Stimulated activated memory B cell treated with anti-CD40 and anti-IgM and Interleukin-4, amounts not matched to agents 10 μg/mL and 1 μg/mL and 100 μg/mL, for 72 hours (primary cell): ENCODE measurements around the gene AHNAK2.

Source experiments
- ATAC-seq: fragments of 150-1000 bp; cut with Tn5 transposase; 2 replicates; pipeline ENCODE4 v1.10.0; 2021
- H3K27ac Mint-ChIP-seq: one replicate; pipeline ENCODE4 v1.8.0; 2022; ENCODE audit warnings: mild to moderate bottlenecking, mixed read lengths
- H3K27me3 Mint-ChIP-seq: one replicate; pipeline ENCODE4 v1.8.0; 2022; ENCODE audit warnings: mixed read lengths
- H3K36me3 Mint-ChIP-seq: one replicate; pipeline ENCODE4 v1.8.0; 2022; ENCODE audit warnings: mixed read lengths
- H3K4me1 Mint-ChIP-seq: one replicate; pipeline ENCODE4 v1.8.0; 2022; ENCODE audit warnings: mixed read lengths
- H3K4me3 Mint-ChIP-seq: one replicate; pipeline ENCODE4 v1.8.0; 2022; ENCODE audit warnings: mild to moderate bottlenecking, moderate library complexity, mixed read lengths
- H3K9me3 Mint-ChIP-seq: one replicate; pipeline ENCODE4 v1.8.0; 2022; ENCODE audit warnings: mixed read lengths

The AHNAK2 gene

GRCh38 chr14:104999361-104999760, 21.2 kb upstream of the AHNAK2 start:
- no peak overlapping the region for H3K4me3 Mint-ChIP-seq
- H3K9me3 Mint-ChIP-seq: no peaks in the 10 kb centered on the region
- ATAC-seq: no peak
- H3K36me3 Mint-ChIP-seq: no peaks in the 10 kb centered on the region
- H3K27ac Mint-ChIP-seq: no peak overlapping the region
- H3K4me1 Mint-ChIP-seq: no peaks in the 10 kb centered on the region
- no peaks in the 10 kb centered on the region for H3K27me3 Mint-ChIP-seq

- H3K27ac Mint-ChIP-seq: no peak overlapping the region
- H3K36me3 Mint-ChIP-seq: peaks cover 5% of the 10 kb centered on the region
- ATAC-seq: no peak
- H3K27me3 Mint-ChIP-seq: no peaks in the 10 kb centered on the region
- no peak overlapping the region for H3K4me3 Mint-ChIP-seq
- H3K9me3 Mint-ChIP-seq: no peaks in the 10 kb centered on the region
- no peaks in the 10 kb centered on the region for H3K4me1 Mint-ChIP-seq
These were observed 20.6 kb upstream of the AHNAK2 start for GRCh38 chr14:104998801-104999200.

GRCh38 chr14:104996483-104996882, 18.3 kb upstream of the AHNAK2 start:
- Mint-ChIP-seq H3K36me3 (peaks cover 25% of the 10 kb centered on the region), H3K9me3 (no peaks in the 10 kb centered on the region), H3K4me3 (no peak overlapping the region), H3K27ac (no peak overlapping the region), H3K4me1 (no peaks in the 10 kb centered on the region), H3K27me3 (no peaks in the 10 kb centered on the region)
- no peak for ATAC-seq

- no peak overlapping the region for H3K27ac Mint-ChIP-seq
- no peak overlapping the region for H3K4me3 Mint-ChIP-seq
- no peaks in the 10 kb centered on the region for H3K27me3 Mint-ChIP-seq
- no peaks in the 10 kb centered on the region for H3K9me3 Mint-ChIP-seq
- H3K36me3 Mint-ChIP-seq: peaks cover 25% of the 10 kb centered on the region
- ATAC-seq: no peak
- no peaks in the 10 kb centered on the region for H3K4me1 Mint-ChIP-seq
These were observed 17.9 kb upstream of the AHNAK2 start for GRCh38 chr14:104996032-104996431.

- H3K36me3 Mint-ChIP-seq: peaks cover 25% of the 10 kb centered on the region
- no peaks in the 10 kb centered on the region for H3K9me3 Mint-ChIP-seq
- no peaks in the 10 kb centered on the region for H3K4me1 Mint-ChIP-seq
- no peak overlapping the region for H3K27ac Mint-ChIP-seq
- no peak for ATAC-seq
- H3K4me3 Mint-ChIP-seq: no peak overlapping the region
- H3K27me3 Mint-ChIP-seq: no peaks in the 10 kb centered on the region
These were observed 16.8 kb upstream of the AHNAK2 start for GRCh38 chr14:104994978-104995377.

GRCh38 chr14:104993808-104994591, 15.8 kb upstream of the AHNAK2 start:
- H3K27ac Mint-ChIP-seq: no peak overlapping the region
- H3K9me3 Mint-ChIP-seq: no peaks in the 10 kb centered on the region
- H3K4me1 Mint-ChIP-seq: no peaks in the 10 kb centered on the region

GRCh38 chr14:104993306-104993705, 15.1 kb upstream of the AHNAK2 start:
- no peak for ATAC-seq
- Mint-ChIP-seq H3K4me1 (no peaks in the 10 kb centered on the region), H3K27ac (no peak overlapping the region), H3K27me3 (no peaks in the 10 kb centered on the region), H3K36me3 (peaks cover 25% of the 10 kb centered on the region), H3K9me3 (no peaks in the 10 kb centered on the region), H3K4me3 (no peak overlapping the region)

More at GRCh38 chr14:104993808-104994591, 15.8 kb upstream of the AHNAK2 start:
- no peak overlapping the region for H3K4me3 Mint-ChIP-seq
- H3K27me3 Mint-ChIP-seq: no peaks in the 10 kb centered on the region
- H3K36me3 Mint-ChIP-seq: peaks cover 25% of the 10 kb centered on the region
- no peak for ATAC-seq

- Mint-ChIP-seq H3K4me1 (no peaks in the 10 kb centered on the region), H3K27ac (no peak overlapping the region), H3K27me3 (peaks cover 2% of the 10 kb centered on the region), H3K4me3 (no peak overlapping the region), H3K9me3 (no peaks in the 10 kb centered on the region), H3K36me3 (peaks cover 25% of the 10 kb centered on the region)
- no peak for ATAC-seq
These were observed 14.3 kb upstream of the AHNAK2 start for GRCh38 chr14:104992501-104992900.

GRCh38 chr14:104991896-104992230, 13.7 kb upstream of the AHNAK2 start:
- Mint-ChIP-seq H3K27ac (no peak overlapping the region), H3K4me1 (peaks cover 6% of the 10 kb centered on the region), H3K36me3 (peaks cover 25% of the 10 kb centered on the region), H3K27me3 (peaks cover 9% of the 10 kb centered on the region), H3K9me3 (no peaks in the 10 kb centered on the region), H3K4me3 (no peak overlapping the region)
- no peak for ATAC-seq

- no peaks in the 10 kb centered on the region for H3K9me3 Mint-ChIP-seq
- ATAC-seq: no peak
- H3K27ac Mint-ChIP-seq: no peak overlapping the region
- H3K4me3 Mint-ChIP-seq: no peak overlapping the region
- peaks cover 25% of the 10 kb centered on the region for H3K36me3 Mint-ChIP-seq
- H3K27me3 Mint-ChIP-seq: peaks cover 10% of the 10 kb centered on the region
- H3K4me1 Mint-ChIP-seq: peaks cover 13% of the 10 kb centered on the region
These were observed 11.8 kb upstream of the AHNAK2 start for GRCh38 chr14:104989951-104990303.

- peaks cover 18% of the 10 kb centered on the region for H3K4me1 Mint-ChIP-seq
- H3K9me3 Mint-ChIP-seq: no peaks in the 10 kb centered on the region
- no peak overlapping the region for H3K4me3 Mint-ChIP-seq
These were observed 11.2 kb upstream of the AHNAK2 start for GRCh38 chr14:104989236-104989950.

GRCh38 chr14:104986487-104987164, 8.5 kb upstream of the AHNAK2 start:
- peaks cover 10% of the 10 kb centered on the region for H3K27me3 Mint-ChIP-seq
- H3K4me3 Mint-ChIP-seq: peak overlapping the region; percentile 76
- ATAC-seq: no peak
- H3K4me1 Mint-ChIP-seq: peaks cover 20% of the 10 kb centered on the region
- no peaks in the 10 kb centered on the region for H3K9me3 Mint-ChIP-seq
- no peaks in the 10 kb centered on the region for H3K36me3 Mint-ChIP-seq
- H3K27ac Mint-ChIP-seq: no peak overlapping the region

More at GRCh38 chr14:104989236-104989950, 11.2 kb upstream of the AHNAK2 start:
- no peak for ATAC-seq
- H3K27ac Mint-ChIP-seq: no peak overlapping the region
- H3K27me3 Mint-ChIP-seq: peaks cover 10% of the 10 kb centered on the region
- peaks cover 25% of the 10 kb centered on the region for H3K36me3 Mint-ChIP-seq

GRCh38 chr14:104985675-104986486, 7.7 kb upstream of the AHNAK2 start, which contains the start of gene CLBA1:
TSS of gene CLBA1 (plus strand) at chr14:104985788. CDS start at chr14:104986432, 644 bp downstream.
- H3K27me3 Mint-ChIP-seq: peaks cover 10% of the 10 kb centered on the region
- peak; percentile 95 for ATAC-seq
- H3K9me3 Mint-ChIP-seq: no peaks in the 10 kb centered on the region
- no peaks in the 10 kb centered on the region for H3K36me3 Mint-ChIP-seq
- peak within 1 kb of the TSS; percentile 68 for H3K27ac Mint-ChIP-seq
- peak within 1 kb of the TSS; percentile 76 for H3K4me3 Mint-ChIP-seq
- peaks cover 20% of the 10 kb centered on the region for H3K4me1 Mint-ChIP-seq

GRCh38 chr14:104984056-104984894, 6.1 kb upstream of the AHNAK2 start:
- H3K36me3 Mint-ChIP-seq: no peaks in the 10 kb centered on the region
- peaks cover 20% of the 10 kb centered on the region for H3K4me1 Mint-ChIP-seq
- peak overlapping the region; percentile 68 for H3K27ac Mint-ChIP-seq
- H3K4me3 Mint-ChIP-seq: peak overlapping the region; percentile 71
- no peak for ATAC-seq
- peaks cover 19% of the 10 kb centered on the region for H3K27me3 Mint-ChIP-seq
- H3K9me3 Mint-ChIP-seq: no peaks in the 10 kb centered on the region
